HS-5 (cell line): ENCODE results near the gene TEKT1.
"Not testable (repeated sequence)": the region's sequence is repeated elsewhere in the genome, so short reads cannot be mapped to it uniquely, and the experiment has no call there.

Source experiments
- DNase-seq: peaks from one replicate; pipeline ENCODE4 v3.0.0-alpha.2; 2012; ENCODE audit warnings: low read depth

TEKT1 gene

GRCh38 chr17:6831661-6832263, at the start of gene TEKT1:
TEKT1 (minus strand) TSS chr17:6831729; CDS start chr17:6830376, 1,353 bp downstream.
- DNase-seq = no peak

- not testable (repeated sequence) for DNase-seq
These were observed 47.9 kb upstream of the TEKT1 start for GRCh38 chr17:6879221-6879975.

- DNase-seq = not testable (repeated sequence)
These were observed 43.7 kb upstream of the TEKT1 start for GRCh38 chr17:6875276-6875675.

- no peak for DNase-seq
These were observed 41.4 kb upstream of the TEKT1 start for GRCh38 chr17:6872936-6873335.

GRCh38 chr17:6870841-6871240, 39.3 kb upstream of the TEKT1 start:
- DNase-seq = no peak

GRCh38 chr17:6868582-6868981, 37.1 kb upstream of the TEKT1 start:
- DNase-seq = no peak

- no peak for DNase-seq
These were observed 36.3 kb upstream of the TEKT1 start for GRCh38 chr17:6867849-6868248.

GRCh38 chr17:6862825-6863224, 31.3 kb upstream of the TEKT1 start:
- no peak for DNase-seq

- no peak for DNase-seq
These were observed 30.6 kb upstream of the TEKT1 start for GRCh38 chr17:6862122-6862521.

- DNase-seq = no peak
These were observed 26.4 kb upstream of the TEKT1 start for GRCh38 chr17:6857904-6858303.

- DNase-seq = no peak
These were observed 25.8 kb upstream of the TEKT1 start for GRCh38 chr17:6857336-6857735.

DNA sequence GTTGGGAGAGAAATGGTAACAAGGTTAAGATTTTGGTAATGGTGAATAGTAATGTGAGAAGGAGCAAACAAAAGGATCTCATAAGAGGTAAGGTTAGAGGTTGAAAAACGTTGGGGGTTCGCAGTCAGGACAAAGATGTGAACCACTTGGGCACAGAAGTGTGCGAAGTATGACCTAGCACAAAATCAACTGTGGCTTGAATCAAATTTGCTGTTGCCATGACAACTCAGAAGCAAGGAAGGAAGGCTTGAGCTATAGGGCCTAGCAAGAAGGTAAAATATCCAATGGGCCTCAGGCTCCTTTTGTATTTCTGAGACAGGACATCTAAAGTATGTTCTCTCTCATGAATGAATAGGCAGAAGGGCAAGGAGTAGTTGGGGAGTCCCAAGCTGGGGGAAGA, 24.5 kb upstream of the TEKT1 start:
- DNase-seq = no peak

DNA sequence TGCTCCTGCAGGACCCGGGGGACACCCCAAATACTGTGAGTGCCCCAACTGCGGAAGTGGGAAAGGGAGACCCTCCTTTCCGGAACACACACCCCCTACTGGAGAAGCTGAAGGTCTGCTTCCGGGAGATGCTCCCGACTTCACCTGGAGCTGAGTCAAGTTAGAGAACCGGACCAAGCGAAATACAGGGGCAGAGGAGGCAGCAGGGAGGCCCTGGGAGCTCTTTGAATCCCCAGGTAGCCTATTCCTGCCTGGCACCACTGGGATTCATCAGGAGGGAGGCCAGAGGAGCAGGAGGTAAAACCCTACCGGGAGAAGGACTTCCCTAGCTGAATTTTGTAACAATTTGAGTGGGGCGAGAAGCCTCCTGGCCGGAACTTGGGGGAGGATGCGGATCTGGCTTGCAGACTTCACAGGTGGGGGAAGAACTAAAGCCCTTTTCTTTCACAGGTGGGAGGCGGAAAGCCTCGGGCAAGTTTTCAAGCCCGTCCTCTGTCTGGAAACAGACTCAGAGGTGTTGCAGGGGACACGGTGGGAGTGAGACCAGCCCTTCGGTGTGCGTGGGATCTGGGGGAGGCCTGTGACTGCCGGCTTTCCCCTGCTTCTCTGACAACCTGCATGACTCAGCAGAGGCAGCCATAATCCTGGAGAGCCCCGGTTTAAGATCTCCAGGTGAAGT, 22.4 kb upstream of the TEKT1 start:
- DNase-seq = no peak

DNA sequence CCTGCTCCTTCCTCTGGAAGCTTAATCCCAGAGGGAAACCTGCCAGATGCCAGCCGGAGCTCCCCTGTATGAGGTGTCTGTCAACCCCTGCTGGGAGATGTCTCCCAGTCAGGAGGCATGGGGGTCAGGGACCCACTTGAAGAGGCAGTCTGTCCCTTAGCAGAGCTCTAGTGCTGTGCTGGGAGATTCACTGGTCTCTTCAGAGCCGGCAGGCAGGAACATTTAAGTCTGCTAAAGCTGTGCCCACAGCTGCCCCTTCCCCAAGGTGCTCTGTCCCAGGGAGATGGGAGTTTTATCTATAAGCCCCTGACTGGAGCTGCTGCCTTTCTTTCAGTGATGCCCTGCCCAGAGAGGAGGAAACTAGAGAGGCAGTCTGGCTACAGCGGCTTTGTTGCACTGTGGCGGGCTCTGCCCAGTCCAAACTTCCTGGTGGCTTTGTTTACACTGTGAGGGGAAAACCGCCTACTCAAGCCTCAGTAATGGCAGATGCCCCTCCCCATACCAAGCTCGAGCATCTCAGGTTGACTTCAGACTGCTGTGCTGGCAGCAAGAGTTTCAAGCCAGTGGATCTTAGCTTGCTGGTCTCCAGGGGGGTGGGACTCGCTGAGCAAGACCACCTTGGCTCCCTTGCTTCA, 17.1 kb upstream of the TEKT1 start:
- not testable (repeated sequence) for DNase-seq

DNA sequence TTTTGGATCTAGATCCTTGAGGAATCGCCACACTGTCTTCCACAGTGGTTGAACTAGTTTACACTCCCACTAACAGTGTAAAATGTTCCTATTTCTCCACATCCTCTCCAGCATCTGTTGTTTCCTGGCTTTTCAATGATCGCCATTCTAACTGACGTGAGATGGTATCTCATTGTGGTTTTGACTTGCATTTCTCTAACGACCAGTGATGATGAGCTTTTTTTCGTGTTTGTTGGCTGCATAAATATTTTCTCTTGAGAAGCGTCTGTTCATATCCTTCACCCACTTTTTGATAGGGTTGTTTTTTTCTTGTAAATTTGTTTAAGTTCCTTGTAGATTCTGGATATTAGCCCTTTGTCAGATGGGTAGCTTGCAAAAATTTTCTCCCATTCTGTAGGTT, 14.6 kb upstream of the TEKT1 start:
- not testable (repeated sequence) for DNase-seq

GRCh38 chr17:6844406-6844805, 12.9 kb upstream of the TEKT1 start:
- DNase-seq = not testable (repeated sequence)

- DNase-seq = peak; percentile 26
These were observed 11.8 kb upstream of the TEKT1 start for GRCh38 chr17:6843241-6843880.

- not testable (repeated sequence) for DNase-seq
These were observed 10.2 kb upstream of the TEKT1 start for GRCh38 chr17:6841769-6842168.

DNA sequence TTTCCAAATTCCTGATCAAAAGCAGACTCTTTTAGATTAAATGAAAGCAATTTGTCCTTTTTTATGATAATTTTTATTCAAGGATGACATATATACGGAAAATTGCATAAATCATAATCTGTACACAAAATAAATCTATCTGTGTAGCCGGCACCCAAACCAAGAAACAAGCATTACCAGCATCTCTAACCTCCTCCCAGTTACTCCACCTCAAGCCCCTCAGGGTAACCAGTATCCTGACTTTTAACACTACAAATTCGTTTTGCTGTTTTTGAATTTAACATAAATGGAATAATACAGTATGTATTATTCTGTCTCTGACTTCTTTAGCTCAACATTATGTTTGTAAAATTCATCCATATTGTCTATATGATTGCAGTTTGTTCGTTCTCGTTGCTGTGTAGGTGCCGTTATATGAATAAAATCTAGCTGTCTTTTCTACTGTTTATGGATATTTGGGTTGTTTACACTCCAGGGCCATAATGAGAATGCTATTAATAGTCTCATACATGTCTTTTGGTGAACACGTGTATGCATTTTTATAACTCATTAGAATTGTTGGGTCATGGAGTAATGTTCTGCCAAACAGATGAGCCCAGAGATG, 1.0 kb downstream of the TEKT1 start:
- DNase-seq = no peak

GRCh38 chr17:6823011-6823442, 8.5 kb downstream of the TEKT1 start:
- peak; percentile 88 for DNase-seq

DNA sequence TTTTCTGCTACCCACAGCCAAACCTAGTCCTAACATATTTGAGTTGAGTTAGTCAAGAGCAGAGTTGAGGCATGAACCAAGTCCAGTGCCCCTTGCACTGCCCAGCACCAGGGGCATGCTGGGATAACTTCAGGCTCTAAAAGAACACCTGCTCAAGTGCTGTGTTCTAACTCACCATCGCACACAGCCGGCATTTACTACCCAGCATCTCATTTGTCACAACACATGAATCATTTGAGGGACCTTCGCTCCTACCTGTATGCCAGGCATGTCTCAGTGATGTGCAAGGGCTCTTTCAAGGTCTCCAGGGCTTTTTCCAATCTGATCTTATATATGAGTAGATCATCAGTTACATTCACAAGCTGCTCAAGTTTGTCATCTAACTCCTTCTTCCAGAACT, 12.6 kb downstream of the TEKT1 start:
- no peak for DNase-seq

DNA sequence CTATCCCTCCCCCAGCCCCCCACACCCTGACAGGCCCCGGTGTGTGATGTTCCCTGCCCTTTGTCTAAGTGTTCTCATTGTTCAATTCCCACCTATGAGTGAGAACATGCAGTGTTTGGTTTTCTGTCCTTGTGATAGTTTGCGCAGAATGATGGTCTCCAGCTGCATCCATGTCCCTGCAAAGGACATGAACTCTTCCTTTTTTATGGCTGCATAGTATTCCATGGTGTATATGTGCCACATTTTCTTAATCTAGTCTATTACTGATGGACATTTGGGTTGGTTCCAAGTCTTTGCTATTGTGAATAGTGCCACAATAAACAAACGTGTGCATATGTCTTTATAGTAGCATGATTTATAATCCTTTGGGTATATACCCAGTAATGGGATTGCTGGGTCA, 15.2 kb downstream of the TEKT1 start:
- not testable (repeated sequence) for DNase-seq
